ENCODE results near the gene SLC22A3.
"Not testable (repeated sequence)": the region's sequence is repeated elsewhere in the genome, so short reads cannot be mapped to it uniquely, and the experiment has no call there.

Gene SLC22A3

DNA sequence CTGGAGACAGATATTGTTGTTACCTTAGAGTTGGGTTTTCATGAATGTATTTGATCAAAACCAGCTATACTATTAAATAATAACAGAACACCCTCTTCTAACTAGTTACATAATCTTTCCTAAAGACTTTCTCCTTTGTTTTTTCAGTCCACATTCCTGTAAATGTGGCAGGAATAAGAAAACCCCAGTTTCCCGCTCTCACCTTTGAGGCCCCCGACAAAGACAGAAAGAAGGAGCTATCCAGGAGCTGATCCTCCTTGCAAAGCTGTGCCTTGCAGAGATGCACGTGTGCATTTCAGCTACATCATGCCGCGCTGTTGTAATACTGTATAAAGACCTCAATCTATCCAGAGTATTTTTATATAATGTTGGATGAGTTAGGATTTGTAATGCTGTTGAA is 102.7 kb downstream of the SLC22A3 start:
- no peak for DNase-seq

- DNase-seq: no peak
Measured at GRCh38 chr6:160454303-160454702, 106.1 kb downstream of the SLC22A3 start.

- DNase-seq: no peak
Measured at GRCh38 chr6:160455081-160455480, 106.9 kb downstream of the SLC22A3 start.

GRCh38 chr6:160455541-160456213 is 107.5 kb downstream of the SLC22A3 start:
- peak; percentile 46 for DNase-seq

- no peak for DNase-seq
Measured at GRCh38 chr6:160456214-160456546, 108.0 kb downstream of the SLC22A3 start.

DNA sequence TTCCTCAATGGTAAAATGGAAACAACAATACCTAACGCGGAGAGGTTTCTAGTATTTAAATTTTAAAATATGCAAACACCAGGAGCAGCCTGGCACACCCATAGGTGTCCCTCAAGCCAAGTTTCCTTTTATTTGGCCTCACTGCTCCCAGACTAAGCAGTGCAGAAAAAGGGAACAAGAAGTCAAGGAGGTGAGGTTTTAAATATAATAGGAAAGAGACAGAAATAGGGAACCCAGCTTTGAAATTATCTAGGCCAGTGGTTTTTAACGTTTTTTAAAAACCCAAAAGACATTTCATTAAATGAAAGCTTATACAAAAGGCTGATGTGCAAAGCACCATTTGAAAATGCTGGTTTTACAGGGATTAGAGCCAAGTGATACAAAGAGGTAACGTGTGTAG is 109.6 kb downstream of the SLC22A3 start:
- DNase-seq: no peak

DNA sequence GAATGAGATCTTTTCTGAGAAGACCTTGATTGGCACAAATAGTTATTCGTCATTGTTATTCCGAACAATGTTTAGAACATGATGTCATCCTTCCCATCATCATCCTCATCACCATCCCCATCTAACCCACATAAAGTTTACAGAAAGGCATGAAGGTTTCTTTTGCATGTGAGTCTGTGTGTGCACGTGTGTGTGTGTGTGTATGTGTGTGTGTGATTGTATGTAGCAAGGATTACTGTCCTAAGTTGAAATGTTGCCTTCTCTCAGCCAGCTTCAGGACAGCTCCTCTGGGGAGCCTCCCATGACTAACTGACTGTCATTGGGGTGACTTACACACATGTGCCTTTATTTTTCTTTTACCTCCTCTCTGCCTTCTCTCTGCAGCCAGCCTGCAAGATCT is 113.5 kb downstream of the SLC22A3 start:
- no peak for DNase-seq

DNA sequence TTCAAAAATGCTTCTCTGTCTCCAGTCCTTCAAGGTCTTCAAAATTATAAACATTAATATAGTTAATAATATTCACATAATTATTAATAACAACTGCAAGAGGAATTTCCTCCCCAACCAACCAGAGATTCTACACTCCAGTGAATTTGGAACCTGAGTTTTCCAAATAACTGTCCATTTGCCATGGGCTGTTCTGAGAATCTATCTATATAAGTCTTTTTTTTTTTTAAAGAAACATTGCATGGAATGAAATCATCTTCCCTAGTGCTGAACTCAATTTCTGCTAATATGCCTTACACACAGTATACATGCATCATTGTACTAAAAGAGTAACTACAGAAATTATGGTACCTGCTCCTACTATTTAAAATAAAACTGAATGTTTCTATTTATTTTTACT is 113.9 kb downstream of the SLC22A3 start:
- DNase-seq: no peak

DNA sequence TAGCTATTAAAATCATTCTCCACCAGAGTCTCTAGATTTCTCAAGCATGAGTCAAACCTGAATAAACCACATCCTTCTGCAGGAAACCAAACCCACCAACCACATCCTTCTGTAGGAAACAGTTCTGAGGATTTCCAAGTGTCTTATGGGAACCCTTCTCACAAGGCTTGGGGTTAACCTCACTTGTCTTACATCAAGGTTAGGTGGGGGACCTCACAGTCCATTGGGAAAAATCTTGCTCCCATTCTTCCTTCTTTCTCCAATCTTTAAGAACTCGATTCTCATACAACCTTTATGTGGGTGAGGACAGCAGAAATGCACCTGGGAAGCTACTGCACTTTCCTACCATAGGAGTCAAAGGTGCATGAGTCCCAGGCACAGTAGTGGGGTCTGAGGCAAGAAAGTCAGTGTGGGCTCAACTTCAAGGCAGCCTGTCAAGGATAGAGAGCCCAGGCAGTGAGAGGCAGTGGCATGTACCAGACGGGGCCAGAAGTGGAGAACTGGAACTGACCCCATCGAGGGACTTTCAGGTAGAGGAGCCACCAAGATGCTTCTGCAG is 114.5 kb downstream of the SLC22A3 start:
- DNase-seq: no peak

DNA sequence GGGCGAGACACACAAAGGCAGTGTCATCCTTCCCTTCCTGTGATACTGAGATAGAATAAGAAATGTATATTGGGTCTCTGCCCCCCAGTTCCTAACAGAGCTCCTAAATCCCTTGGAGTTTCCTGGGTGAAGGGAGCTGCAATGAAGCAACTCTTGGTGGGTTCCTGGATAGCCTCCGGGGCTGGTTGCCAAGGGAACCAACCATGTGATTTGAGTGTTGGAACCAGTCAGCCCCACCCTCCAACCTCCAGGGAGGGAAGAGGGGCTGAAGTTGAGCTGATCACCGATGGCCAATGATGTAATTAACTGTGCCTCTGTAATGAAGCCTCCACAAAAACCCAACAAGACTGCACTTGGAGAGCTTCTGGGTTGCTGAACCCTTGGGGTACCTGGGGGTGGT is 116.6 kb downstream of the SLC22A3 start:
- DNase-seq: no peak

GRCh38 chr6:160467261-160467871 is 119.2 kb downstream of the SLC22A3 start:
- DNase-seq: not testable (repeated sequence)

GRCh38 chr6:160469153-160469552 is 121.0 kb downstream of the SLC22A3 start:
- DNase-seq: no peak

- DNase-seq: not testable (repeated sequence)
Measured at GRCh38 chr6:160476056-160476455, 127.9 kb downstream of the SLC22A3 start.

DNA sequence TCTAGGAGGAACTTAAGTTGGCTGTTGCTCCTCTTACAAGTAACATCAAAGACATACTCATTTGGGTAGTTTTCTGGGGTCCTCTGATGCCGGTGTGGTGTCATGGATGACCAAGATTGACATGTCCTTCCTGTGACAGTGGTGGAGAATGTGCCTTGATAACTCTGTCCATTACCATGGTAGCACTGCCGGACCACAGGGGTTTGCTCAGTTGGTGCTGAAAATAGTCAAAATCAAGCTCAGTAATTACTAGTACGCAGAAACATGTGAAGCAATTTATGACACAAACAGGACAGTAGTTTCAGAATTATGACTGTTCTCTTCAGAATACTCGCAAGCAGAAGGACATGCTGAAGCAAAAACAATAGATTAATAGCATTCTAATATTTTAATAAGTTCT is 128.9 kb downstream of the SLC22A3 start:
- DNase-seq: not testable (repeated sequence)

GRCh38 chr6:160477901-160478300 is 129.7 kb downstream of the SLC22A3 start:
- DNase-seq: no peak

DNA sequence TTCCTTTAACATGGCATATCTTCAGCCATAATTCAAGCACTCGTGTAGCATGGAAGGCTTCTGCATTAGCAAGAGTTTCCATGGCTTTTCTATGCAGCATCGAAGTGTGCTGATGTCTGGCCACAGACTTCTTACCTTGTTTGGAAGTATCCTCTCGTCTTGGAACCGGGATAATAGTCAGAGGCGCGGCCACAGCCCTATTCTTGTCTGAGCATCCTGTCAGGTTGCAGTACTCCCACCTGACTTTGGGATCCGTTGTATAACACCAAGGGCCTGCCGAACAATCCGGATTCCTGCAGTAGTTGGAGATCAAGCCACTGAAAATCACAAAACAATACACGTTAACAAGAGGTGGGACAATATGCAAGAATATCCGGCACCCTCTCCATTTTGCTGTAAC is 138.9 kb downstream of the SLC22A3 start:
- DNase-seq: no peak

GRCh38 chr6:160489091-160489490 is 140.9 kb downstream of the SLC22A3 start:
- no peak for DNase-seq

GRCh38 chr6:160494576-160494975 is 146.4 kb downstream of the SLC22A3 start:
- DNase-seq: no peak

GRCh38 chr6:160500639-160501038 is 152.5 kb downstream of the SLC22A3 start:
- DNase-seq: no peak

All from NCI-H2107 (cell line).